ENCODE measurements around the gene PCBP4.

DNA sequence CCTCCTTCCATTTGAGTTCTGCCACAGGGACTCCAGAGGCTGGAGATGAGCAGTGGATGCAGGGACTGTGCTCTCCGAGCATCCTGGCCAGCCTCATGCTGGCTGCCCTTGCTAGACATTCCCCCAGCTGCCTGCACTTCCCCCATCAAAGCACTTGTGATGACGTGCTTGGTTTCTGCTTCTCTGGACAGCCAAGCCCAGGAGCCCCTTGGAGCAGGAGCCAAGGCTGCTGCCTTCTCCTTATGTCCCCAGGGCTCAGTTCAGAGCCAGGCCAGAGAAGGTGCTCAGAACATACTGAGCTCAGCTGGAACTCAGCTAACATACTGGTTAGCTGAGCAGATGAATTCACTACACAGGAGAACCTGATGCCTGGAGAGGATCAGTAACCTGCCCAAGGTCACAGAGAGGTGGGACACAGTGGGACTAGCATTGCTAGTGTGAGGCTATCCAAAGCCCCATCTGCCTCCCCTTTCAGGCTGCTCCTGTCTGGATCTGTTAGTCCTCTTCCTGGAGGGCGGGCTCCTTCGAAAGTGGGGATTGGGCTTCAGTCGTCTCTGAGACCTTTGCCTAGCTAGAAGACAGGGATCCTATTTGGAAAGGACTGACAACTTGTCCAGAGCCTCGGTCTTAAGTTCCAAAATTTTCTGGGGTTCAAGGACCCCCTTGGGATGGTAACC is 4.3 kb downstream of the PCBP4 start:
- TF ChIP-seq, protein P1, sequence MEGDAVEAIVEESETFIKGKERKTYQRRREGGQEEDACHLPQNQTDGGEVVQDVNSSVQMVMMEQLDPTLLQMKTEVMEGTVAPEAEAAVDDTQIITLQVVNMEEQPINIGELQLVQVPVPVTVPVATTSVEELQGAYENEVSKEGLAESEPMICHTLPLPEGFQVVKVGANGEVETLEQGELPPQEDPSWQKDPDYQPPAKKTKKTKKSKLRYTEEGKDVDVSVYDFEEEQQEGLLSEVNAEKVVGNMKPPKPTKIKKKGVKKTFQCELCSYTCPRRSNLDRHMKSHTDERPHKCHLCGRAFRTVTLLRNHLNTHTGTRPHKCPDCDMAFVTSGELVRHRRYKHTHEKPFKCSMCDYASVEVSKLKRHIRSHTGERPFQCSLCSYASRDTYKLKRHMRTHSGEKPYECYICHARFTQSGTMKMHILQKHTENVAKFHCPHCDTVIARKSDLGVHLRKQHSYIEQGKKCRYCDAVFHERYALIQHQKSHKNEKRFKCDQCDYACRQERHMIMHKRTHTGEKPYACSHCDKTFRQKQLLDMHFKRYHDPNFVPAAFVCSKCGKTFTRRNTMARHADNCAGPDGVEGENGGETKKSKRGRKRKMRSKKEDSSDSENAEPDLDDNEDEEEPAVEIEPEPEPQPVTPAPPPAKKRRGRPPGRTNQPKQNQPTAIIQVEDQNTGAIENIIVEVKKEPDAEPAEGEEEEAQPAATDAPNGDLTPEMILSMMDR (IDR thresholded peaks at IDR 0.05), result no peak
- no peak for TF ChIP-seq POLR2A (IDR thresholded peaks at IDR 0.05)
